Stimulated activated CD4-positive, alpha-beta T cell treated with anti-CD3 and anti-CD28 coated beads, Interleukin-4, amount 100 ng/mL, for 48 hours (primary cell): ENCODE results near the gene COL13A1.

ENCODE experiments used
- DNase-seq, 2 donors: peaks; one replicate each; pipeline ENCODE4 v3.0.0-alpha.2; 2020; ENCODE audit warnings: low read depth in 2 of 2

The COL13A1 gene

DNA sequence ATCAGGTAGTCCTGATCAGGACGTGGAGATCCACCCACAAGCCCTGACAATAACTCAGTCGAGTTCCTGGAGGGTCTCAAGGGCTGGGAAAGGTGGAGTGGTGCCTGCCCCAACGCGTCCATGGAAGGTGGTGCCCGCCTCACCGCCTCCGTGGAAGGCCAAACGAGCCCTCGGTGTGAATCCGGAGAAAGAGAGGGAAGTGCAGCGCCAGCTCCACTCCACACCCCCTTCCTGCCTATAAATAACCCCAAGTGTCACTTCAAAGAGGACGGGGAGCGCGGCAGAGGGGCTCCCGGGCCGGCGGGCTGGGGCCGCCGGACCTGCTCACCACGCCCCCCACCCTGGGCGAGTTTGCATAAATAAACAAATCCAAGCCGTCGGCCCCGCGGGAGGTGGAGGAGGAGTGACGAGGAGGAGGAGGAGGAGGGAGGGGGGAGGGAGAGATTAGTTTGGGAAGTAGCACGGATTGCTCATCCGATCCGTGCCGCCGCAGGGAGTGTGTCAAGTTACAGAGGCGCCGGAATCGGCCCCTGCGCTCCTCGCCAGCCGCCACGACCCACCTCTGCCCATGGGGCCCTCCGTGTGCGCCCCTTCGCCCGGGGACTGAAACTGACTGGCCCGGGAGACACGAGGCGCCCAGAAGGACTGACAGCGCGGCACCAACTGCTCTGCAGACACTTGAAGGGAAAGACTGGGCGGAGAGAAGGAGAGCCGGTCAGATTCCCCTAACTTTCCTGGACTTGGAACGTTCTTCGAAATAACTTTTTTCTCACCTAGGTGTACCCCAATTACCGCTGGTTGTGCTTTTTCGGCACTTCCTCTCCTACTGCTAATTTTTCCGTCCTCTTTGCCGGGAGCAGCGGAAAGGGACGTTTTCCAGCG is at the start of gene COL13A1:
Gene COL13A1 (plus strand): TSS at position 473 of the 882 bp plus-strand sequence. CDS start 518 bp downstream, outside the sequence.
- DNase-seq = no peak

DNA sequence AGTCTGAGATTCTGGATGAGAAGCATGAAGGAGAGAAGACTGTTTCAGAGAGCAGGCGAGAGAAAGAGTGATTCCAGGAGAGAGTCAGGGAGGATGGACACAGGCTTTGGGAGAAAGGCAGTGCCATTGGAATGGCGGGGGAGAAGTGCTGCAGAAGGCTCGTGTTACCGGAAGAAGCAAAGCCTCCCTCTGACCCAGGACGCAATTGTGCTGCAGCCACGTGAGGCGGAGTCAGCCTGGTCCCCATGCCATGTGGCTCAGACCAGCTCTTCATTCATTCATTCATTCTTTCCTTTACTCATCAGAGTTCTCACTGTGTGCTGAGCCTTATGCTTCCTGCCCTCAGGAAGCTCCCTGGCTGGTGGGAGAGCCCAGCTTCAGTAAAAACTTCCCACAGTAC is 49.2 kb upstream of the COL13A1 start:
- no peak for DNase-seq

DNA sequence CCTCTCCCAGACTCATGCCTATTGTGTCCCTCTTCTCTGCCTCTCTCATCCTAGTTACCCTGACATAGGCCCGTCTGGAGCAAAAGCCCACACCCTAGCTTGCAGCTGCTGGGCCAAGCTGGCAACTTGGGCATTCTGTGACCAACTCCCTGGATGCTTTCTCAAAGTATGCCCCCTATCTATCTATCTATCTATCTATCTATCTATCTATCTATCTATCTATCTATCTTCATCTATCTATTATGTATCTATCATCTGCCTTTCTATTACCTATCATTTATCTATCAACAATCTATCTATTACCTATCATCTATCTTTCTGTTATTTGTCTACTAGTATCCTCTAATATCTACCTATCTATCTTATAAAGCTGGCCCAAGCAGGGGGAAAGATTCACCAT is 45.4 kb upstream of the COL13A1 start:
- DNase-seq = no peak

DNA sequence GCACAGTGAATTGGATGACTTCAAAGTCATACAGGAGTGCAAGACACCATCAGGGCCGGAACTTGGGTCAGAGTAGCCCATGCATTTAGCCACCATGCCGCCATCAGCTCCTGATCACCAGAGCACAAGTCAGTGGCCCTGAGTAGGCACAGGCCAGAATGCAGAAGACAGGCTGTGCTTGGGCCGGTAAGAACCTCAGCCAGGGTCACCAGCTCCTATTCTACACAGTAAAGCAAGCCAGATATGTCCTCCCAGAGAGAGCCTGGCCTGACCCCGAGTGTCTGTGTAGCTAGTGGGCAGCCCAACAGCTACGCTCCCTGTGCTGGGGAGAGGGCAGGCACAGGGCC is 44.5 kb upstream of the COL13A1 start:
- DNase-seq = no peak

DNA sequence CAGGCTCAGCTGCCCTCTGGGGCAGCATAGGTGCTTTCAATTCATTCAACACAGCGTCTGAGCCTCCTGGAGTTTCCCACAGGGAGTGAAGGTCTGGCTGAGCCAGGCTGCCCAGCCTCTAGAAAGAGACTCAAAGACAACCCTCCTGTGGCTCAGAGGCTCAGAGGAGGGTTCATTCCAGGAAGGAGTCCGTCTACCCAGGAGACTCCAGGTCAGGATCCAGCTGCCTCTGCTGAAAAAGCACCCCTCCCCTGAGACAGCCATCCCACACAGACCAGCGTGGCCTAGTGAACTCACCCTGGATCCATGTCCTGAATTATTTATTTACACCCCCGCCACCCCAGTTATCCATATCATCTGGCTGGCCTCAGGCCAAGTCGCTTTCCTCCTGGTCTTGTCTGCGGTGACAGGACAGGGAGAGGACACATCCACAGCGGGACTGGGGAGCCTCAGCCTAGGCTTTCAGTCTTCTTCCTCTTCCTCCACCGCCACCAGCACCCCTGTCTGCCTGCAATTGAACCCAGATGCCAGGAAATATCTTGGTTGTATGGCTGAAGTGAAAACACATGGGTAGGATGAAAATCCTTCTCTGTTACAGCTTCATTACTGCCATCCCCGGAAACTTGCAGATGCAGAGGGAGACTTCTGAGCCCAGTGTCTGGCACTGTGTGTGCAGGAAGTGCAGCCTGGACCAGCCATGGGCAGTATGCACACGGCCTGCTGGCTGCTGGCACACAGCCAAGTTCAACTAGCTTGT is 44.0 kb upstream of the COL13A1 start:
- DNase-seq = no peak

DNA sequence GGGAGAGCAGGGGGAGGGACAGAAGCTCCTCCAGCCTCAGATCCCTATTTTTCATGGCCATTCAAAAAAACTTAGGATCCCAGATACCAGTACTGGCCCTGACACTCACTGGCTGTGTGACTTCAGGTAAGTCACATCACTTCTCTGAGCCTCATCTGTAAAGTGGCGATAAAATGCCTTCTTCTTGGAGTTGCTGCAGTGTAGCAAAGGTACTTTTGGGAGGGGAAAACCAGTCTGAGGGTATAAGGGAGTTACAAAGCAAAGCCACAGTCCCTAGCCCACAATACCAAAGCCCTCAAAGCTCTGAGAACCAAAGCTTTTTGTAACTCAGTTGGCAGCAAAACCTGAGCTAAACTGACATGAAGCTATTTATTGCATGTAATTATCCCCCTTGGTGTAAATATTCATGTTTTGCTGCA is 43.4 kb upstream of the COL13A1 start:
- DNase-seq = no peak

DNA sequence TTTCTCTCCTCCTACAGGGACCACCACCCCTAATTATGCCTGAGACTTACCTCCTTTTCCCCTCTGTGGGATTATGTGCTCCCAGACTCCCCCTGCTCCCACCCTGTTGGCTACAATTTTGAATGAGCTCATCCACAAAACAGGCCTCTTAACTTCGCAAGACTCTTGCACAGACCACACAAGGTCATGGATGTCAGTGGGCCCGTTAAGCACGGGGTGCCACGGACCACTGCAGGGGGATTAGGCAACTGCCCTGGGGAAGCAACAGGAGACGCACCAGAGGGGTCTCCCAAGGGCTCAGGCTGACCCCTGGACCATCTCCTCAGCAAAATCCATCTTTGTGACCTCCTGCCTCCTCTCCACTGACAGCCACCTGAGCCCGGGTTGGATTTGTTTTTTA is 42.1 kb upstream of the COL13A1 start:
- no peak for DNase-seq

DNA sequence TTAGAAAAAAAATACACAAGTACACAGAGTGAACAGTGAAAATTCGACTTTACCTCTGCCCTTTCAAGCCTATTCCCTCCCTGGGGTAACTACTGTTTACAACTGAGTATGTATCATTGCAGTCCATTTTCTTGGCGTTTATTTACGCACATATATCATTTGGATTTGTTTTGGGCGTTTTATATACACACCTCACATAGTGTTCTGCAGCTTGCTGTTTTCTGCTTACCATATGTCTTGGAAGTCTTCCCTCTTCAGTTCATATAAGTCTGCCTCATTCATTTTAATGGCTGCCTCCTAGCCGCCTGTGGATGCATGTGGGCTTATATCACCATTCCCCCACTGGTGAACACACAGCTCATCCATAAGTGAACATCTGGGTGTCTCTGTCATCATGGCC is 41.6 kb upstream of the COL13A1 start:
- DNase-seq = no peak

DNA sequence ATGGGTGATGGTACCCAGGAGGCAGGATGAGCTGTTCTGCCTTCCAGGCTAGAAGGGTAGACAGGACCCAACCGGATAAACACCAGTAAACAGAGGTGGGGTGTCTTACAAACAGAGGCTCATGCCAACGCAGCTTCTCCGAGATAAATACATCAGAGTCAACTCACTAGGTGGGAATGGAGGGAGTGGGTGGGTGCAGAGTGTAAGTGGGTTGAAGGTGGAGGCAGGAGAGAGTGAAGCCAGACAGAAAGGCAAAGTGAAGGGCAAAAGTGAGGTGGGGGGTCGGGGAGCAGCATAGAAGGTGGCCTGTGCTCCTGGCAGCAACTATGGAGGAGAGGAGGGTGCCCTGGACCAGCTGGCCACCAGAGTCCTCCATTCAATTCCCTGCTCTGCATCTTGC is 40.4 kb upstream of the COL13A1 start:
- no peak for DNase-seq

DNA sequence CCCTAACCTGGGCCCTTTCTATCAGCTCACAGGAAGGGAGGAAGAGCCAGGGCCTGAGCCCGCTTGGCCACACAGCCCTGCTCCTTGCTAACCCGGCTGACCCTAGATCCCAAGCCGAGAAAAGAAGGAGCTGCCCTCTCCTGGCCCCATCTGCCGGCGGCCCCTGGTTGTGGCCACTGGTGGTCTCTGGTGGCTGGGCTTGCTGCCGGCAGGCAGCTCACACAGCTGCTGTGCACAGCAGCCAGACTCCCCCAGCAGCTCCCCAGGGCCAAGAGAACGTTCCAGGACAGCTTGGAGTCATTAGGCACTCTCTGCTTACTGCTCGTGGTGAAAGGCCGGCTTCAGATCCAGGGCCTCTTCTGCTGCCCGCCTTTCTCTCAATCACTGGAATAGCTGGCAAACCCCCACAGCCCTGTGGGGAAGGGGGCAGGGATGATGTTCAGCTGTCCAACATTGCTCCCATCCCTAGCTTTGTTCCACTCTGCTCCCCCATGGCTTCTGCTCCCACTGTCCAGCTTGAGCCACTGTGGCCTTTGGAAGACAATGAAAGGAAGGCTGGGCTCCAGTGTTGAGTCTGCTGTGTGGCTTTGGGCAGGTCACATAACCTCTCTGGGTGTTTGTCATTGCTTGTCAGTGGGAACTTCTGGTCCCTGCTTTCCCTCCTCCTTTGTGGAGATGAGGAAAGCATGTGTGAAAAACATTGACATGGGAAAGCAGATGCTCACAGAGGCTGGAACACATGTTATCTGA is 35.4 kb upstream of the COL13A1 start:
- no peak for DNase-seq

DNA sequence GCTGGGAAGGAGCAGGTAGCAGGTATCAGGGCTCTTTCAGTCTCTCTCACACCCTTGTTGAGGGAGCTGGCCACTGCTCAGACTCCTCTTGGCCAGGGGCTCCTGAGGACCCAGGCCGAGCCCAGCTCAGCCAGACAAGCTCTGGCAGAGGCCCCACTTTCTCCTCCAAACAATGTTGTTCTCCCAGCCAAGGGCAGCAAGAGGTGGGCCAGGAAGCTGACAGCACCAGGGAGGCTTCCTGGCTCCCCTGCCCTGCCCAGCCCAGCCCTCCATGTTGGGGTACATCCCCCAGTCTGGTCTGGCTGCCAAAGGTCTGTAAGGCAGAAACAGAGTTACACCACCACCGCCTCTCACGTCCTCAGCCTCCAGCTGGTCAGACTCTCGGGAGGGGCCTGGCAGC is 33.9 kb upstream of the COL13A1 start:
- no peak for DNase-seq

DNA sequence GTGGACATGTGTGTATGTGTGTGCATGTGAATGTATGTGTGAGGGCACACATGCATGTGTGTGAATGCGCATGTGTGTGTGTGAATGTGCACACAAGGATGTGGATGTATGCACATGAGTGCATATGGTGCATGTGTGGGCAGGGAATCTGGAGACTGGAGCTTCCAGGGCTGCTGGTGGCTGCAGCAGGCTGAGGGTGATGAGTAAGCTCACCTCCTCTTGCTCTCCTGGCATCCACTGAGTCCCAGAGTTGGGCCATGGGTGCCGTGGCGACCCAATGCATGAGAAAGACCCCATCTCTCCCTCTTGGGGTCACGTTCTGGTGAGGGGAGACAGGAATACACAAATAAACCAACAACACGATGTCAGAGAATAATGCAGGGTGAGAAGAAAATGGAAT is 33.3 kb upstream of the COL13A1 start:
- no peak for DNase-seq

DNA sequence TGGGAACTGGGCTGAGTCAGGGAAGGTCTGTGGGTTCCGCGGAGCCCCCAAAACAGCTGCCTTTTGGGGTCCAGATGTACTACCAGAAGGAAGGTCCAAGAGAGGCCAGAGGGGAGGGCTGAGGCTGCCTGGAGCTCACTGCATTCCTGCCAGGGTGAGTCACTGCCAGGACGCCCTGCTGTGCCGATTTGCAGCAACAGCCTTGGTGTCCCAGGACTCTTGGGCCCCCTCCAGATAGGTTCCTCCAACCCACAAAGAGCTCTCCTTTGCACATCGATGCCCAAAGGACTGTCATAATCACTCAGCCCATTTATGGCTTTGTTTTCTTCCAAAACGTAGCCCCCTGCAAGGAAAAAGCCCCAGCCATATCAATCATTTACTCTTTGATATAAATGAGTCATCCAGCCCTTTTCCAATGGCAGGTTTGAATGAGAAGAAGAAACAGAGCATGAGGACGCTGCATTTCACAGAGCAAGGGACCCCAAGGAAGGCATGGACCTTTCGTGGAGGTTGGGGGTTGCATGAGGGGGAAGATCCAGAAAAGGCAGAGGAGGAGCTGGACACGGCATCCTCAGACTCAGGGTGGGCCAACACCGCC is 32.2 kb upstream of the COL13A1 start:
- DNase-seq = no peak

DNA sequence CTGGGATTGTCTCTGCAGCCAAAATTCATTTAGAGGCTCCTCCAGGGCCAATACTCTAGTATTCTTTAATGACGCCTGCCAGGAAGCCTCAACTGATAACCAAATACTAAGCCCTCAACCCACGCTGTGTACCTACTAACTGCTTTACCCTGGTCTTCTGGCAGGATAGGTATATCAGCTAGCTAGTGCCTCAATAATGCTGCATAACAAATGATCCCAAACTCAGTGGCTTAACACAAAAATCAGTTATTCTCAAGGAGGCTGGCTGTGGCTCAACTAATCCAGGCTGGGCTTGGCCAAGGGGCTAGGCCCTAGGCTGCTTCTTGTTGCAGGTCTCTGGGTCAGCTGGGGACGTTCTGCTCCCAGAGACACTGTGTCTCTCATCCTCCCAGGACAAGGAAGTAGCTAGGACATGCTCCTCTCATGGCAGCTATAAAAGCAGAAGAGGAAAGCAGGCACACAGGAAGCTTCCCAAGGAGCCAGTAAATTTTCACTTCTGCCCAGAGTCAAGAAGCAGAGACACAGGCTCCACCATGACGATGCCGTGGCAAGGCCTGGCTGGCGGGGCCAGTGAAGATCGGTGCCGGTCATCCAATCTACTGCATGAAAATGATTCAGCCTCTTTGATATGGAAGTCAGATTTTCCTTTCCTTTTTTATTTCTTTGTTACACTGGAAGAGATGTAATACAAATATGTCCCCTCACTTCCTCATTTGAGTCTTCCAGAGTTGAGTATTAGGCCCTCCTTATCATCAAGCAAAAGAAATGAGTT is 28.6 kb upstream of the COL13A1 start:
- DNase-seq = no peak

DNA sequence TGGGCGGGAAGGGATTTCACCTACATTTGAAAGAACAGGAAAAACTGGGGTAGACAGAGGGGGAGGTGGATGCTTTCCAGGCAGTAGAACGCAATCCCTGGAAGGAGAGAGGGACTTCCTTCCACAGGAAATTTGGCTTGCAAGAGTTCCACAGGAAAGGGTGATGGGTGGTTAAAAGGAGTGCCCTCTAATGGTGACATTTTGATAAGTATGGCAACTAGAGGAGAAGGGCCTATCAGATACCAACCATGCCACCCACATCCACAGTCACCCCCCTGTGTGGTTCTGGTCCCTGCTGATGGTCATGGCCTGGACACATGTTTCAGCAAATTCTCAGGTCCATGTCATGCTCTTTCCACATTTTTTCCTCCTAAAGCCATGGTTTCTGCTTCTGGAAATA is 27.1 kb upstream of the COL13A1 start:
- no peak for DNase-seq

DNA sequence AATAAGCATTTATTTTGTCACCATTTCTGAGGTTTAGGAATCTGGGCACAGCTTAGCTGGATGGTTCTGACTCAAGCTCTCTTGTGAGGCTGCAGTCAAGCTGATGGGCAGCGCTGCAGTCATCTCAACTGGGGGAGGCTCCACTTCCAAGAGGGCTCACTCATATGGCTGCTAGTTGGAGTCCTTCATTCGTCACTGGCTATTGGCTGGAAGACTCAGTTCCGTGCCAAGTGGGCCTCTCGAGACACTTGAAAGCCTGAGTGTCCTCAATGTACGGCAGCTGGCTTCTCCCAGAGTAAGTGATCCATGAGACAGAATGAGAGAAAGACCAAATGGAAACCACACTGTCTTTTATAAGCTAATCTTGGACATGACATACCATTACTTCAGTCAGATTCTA is 21.6 kb upstream of the COL13A1 start:
- DNase-seq = no peak

DNA sequence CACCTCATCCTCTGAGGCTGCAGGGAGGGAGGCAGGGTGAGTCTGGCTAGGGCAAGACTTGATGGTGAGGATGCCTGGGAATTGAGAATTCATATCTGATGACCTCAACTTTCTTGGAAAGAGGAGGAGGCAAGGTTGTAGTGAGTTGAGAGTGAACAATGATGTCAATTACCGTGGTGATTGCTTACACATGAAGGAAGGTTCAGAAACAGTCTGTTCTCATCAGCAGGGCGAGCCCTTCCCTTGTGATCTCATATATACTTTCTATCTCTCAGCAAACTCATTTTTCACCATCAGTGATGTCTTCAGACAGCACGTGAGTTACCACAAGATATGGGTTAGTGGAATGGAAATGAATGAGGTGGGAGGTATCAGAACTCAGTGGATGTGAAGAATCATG is 20.1 kb upstream of the COL13A1 start:
- DNase-seq = no peak

DNA sequence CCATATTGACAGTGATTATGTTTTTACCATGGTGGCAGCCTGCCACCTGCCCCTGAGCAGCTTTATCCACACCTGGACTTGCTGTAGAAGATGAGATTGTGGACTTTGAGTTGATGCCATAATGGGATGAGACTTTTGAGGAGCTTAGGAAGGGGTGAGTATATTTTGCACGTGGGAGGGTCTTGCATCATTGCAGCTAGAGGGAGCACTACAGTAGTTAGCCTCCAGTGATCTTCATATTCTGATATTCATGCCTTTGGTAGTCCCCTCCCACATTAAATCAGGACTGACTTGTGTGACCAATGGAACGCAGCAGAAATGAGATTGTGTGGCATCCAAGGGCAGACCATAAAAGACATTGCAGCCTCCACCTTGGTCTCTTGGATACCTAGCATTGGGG is 18.2 kb upstream of the COL13A1 start:
- no peak for DNase-seq

DNA sequence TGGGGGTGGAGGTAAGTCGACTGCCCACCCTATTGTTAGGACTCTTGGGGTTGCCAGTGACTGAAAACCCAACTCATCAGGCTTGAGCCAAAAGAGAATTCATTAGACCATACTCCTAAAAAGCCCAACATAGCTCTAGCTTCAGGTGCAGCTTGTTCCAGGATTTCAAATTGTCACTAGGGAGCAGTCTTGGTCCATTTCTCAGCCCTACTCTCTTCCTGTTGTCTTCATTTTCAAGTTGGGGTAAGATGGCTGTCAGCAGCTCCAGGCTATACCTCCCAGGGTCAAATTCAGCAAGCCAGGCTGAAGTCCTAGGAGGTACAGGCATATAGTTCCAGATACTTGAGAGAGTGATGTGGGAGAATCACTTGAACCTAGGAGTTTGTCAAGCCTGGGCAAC is 14.9 kb upstream of the COL13A1 start:
- no peak for DNase-seq

DNA sequence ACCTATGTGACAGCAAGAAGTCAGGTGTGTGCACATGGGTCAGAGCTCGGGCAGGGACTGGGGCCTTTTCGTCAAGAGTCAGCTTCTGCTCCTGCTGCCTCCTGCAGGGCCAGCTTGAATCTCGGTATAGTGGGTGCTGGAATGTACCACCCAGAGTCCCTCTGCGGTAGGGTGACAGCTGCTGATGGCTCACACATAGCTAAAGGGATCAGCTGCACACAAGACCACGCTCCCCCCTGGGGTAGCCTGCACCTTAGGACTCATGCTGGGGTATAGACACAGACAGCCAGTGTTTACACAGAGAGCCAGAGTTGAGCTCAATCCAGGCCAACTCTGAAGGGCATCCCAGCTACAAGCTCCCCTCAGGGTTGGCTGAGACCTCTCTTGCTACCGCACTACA is 14.0 kb upstream of the COL13A1 start:
- DNase-seq = no peak

DNA sequence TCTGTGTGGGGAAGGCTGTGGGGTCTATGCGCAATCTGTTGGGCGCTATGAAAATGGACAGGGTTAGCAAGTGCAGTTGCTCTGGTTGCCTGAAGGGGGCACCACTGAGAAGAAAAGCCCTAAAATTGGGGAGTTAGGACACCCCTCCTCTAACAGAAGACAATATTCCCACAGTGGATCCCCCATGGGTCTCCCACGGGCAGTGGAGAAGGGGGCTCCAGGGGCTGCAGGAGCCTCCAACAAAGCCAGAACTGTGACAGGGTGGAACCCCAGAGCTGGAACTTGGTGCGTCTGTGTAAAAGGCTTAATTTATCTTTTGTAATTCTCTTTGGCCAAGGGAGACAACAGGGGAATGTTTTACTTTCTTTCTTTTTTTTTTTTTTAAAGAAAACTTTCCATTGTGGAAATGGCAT is 12.5 kb upstream of the COL13A1 start:
- DNase-seq = no peak
